ENCODE results near the gene HDAC9.

- no peak for TF ChIP-seq BACH2 (CRISPR knock-in tag; IDR thresholded peaks at IDR 0.05; ENCODE audit: borderline replicate concordance)
- TF ChIP-seq ZC3H10 (CRISPR knock-in tag; IDR thresholded peaks at IDR 0.05): no peak
These were observed 297.5 kb downstream of the HDAC9 start for GRCh38 chr7:18792871-18793595.

Measured in SK-N-SH treated with all-trans-retinoic acid at 6 μM for 48 hours (cell line).